ENCODE results near the gene FCHSD2. TPM values are rescaled to one million over a fixed set of nuclear protein-coding genes. Genes with fewer than 3 reads are reported as not detected.
"Not testable (repeated sequence)": the region's sequence is repeated elsewhere in the genome, so short reads cannot be mapped to it uniquely, and the experiment has no call there.

FCHSD2 gene
- polyA plus RNA-seq, 1 donor, result 22.8 TPM

GRCh38 chr11:73151416-73151815 lies 9.3 kb upstream of the FCHSD2 start:
- DNase-seq (ENCODE audit: low read depth), result no peak

GRCh38 chr11:73149105-73149504 lies 7.0 kb upstream of the FCHSD2 start:
- DNase-seq (ENCODE audit: low read depth), result no peak

GRCh38 chr11:73147771-73148681 lies 5.9 kb upstream of the FCHSD2 start:
- DNase-seq (ENCODE audit: low read depth), result no peak

- no peak for DNase-seq (ENCODE audit: low read depth)
Observed at GRCh38 chr11:73145986-73146575, 4.0 kb upstream of the FCHSD2 start.

GRCh38 chr11:73143126-73143838 lies 1.2 kb upstream of the FCHSD2 start:
- no peak for DNase-seq (ENCODE audit: low read depth)

- DNase-seq (ENCODE audit: low read depth), result no peak
Observed at GRCh38 chr11:73141309-73142127, 600 bp downstream of the FCHSD2 start.

GRCh38 chr11:73141031-73141308 lies 1.1 kb downstream of the FCHSD2 start:
- DNase-seq (ENCODE audit: low read depth), result no peak

GRCh38 chr11:73140213-73141030 lies 1.7 kb downstream of the FCHSD2 start:
- DNase-seq (ENCODE audit: low read depth), result no peak

- no peak for DNase-seq (ENCODE audit: low read depth)
Observed at GRCh38 chr11:73139476-73140198, 2.5 kb downstream of the FCHSD2 start.

GRCh38 chr11:73137944-73138274 lies 4.2 kb downstream of the FCHSD2 start:
- DNase-seq (ENCODE audit: low read depth), result no peak

GRCh38 chr11:73137262-73137943 lies 4.7 kb downstream of the FCHSD2 start:
- DNase-seq (ENCODE audit: low read depth), result no peak

GRCh38 chr11:73136722-73137121 lies 5.4 kb downstream of the FCHSD2 start:
- not testable (repeated sequence) for DNase-seq (ENCODE audit: low read depth)

GRCh38 chr11:73135346-73136284 lies 6.5 kb downstream of the FCHSD2 start:
- no peak for DNase-seq (ENCODE audit: low read depth)

- not testable (repeated sequence) for DNase-seq (ENCODE audit: low read depth)
Observed at GRCh38 chr11:73132349-73132748, 9.8 kb downstream of the FCHSD2 start.

- no peak for DNase-seq (ENCODE audit: low read depth)
Observed at GRCh38 chr11:73130181-73130580, 11.9 kb downstream of the FCHSD2 start.

GRCh38 chr11:73129198-73129597 lies 12.9 kb downstream of the FCHSD2 start:
- DNase-seq (ENCODE audit: low read depth), result no peak

GRCh38 chr11:73126804-73127480 lies 15.2 kb downstream of the FCHSD2 start:
- no peak for DNase-seq (ENCODE audit: low read depth)

- DNase-seq (ENCODE audit: low read depth), result no peak
Observed at GRCh38 chr11:73124800-73125199, 17.3 kb downstream of the FCHSD2 start.
